ENCODE results near the gene CBX2.

- TF ChIP-seq, protein P1, sequence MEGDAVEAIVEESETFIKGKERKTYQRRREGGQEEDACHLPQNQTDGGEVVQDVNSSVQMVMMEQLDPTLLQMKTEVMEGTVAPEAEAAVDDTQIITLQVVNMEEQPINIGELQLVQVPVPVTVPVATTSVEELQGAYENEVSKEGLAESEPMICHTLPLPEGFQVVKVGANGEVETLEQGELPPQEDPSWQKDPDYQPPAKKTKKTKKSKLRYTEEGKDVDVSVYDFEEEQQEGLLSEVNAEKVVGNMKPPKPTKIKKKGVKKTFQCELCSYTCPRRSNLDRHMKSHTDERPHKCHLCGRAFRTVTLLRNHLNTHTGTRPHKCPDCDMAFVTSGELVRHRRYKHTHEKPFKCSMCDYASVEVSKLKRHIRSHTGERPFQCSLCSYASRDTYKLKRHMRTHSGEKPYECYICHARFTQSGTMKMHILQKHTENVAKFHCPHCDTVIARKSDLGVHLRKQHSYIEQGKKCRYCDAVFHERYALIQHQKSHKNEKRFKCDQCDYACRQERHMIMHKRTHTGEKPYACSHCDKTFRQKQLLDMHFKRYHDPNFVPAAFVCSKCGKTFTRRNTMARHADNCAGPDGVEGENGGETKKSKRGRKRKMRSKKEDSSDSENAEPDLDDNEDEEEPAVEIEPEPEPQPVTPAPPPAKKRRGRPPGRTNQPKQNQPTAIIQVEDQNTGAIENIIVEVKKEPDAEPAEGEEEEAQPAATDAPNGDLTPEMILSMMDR (IDR thresholded peaks at IDR 0.05), result no peak
- no peak for TF ChIP-seq POLR2A (IDR thresholded peaks at IDR 0.05)
Measured at GRCh38 chr17:79743614-79744013, 34.3 kb upstream of the CBX2 start.
